Natural killer cell treated with Interleukin-12 subunit alpha and Interleukin-12 subunit beta and Interleukin-15 and Interleukin-18, amount 100 ng/mL, for 72 hours (primary cell): ENCODE results near the gene PTPRS. TPM values are rescaled to one million over a fixed set of nuclear protein-coding genes. Genes with fewer than 3 reads are reported as not detected.
"Not testable (repeated sequence)": the region's sequence is repeated elsewhere in the genome, so short reads cannot be mapped to it uniquely, and the experiment has no call there.

ENCODE experiments used
- ATAC-seq, 2 donors: fragments of 150-1000 bp; cut with Tn5 transposase in 1 of 2; sonication (Bioruptor Pico), chemical (Tn5 transposase) in 1 of 2; 2 replicates each; pipeline ENCODE4 v1.10.0; 2021
- DNase-seq: peaks from one replicate; pipeline ENCODE4 v3.0.0; 2022; ENCODE audit warnings: low spot score
- H3K27ac Mint-ChIP-seq, 2 donors: 1 replicate in 1 of 2; 2 replicates in 1 of 2; pipeline ENCODE4 v1.8.0; 2022; ENCODE audit warnings: mixed read lengths in 2 of 2, mild to moderate bottlenecking in 1 of 2, moderate library complexity in 1 of 2
- H3K27me3 Mint-ChIP-seq, 2 donors: 1 replicate in 1 of 2; 2 replicates in 1 of 2; pipeline ENCODE4 v1.8.0; 2022; ENCODE audit warnings: mixed read lengths in 2 of 2
- H3K36me3 Mint-ChIP-seq: one replicate; pipeline ENCODE4 v1.8.0; 2022; ENCODE audit warnings: mixed read lengths
- H3K4me1 Mint-ChIP-seq, 2 donors: 1 replicate in 1 of 2; 2 replicates in 1 of 2; pipeline ENCODE4 v1.8.0; 2022; ENCODE audit warnings: low read depth in 2 of 2, mixed read lengths in 2 of 2, mild to moderate bottlenecking in 1 of 2
- H3K4me3 Mint-ChIP-seq: one replicate; pipeline ENCODE4 v1.8.0; 2022; ENCODE audit warnings: mixed read lengths
- H3K9me3 Mint-ChIP-seq: 2 replicates; pipeline ENCODE4 v1.8.0; 2022; ENCODE audit warnings: mixed read lengths
- total RNA-seq, 2 donors: library from RNA; stranded (reverse); gene quantifications; one replicate each; pipeline ENCODE4 v1.2.3, GENCODE V29; 2022

Gene PTPRS
- total RNA-seq, 2 donors from 2014 or later, result 0.17 to 0.33 TPM

GRCh38 chr19:5334366-5334739 lies 6.3 kb downstream of the PTPRS start:
- DNase-seq (no peak), ATAC-seq (no peak)
- H3K4me1 Mint-ChIP-seq, result peaks cover 9 to 13% of the 10 kb centered on the region in 2 donors
- H3K9me3 Mint-ChIP-seq, result no peaks in the 10 kb centered on the region
- no peaks in the 10 kb centered on the region for H3K36me3 Mint-ChIP-seq
- no peak overlapping the region for H3K27ac Mint-ChIP-seq
- peaks cover 32 to 38% of the 10 kb centered on the region in 2 donors for H3K27me3 Mint-ChIP-seq
- no peak overlapping the region for H3K4me3 Mint-ChIP-seq

GRCh38 chr19:5333581-5334365 lies 6.8 kb downstream of the PTPRS start:
- Mint-ChIP-seq H3K27me3 (peaks cover 27 to 32% of the 10 kb centered on the region in 2 donors), H3K4me1 (peaks cover 4 to 9% of the 10 kb centered on the region in 2 donors), H3K9me3 (no peaks in the 10 kb centered on the region), H3K4me3 (no peak overlapping the region), H3K27ac (no peak overlapping the region), H3K36me3 (no peaks in the 10 kb centered on the region)
- ATAC-seq, result no peak
- DNase-seq, result no peak

- H3K27ac Mint-ChIP-seq, result no peak overlapping the region
- H3K9me3 Mint-ChIP-seq, result no peaks in the 10 kb centered on the region
- peaks cover 4 to 9% of the 10 kb centered on the region in 2 donors for H3K4me1 Mint-ChIP-seq
- H3K36me3 Mint-ChIP-seq, result no peaks in the 10 kb centered on the region
- ATAC-seq, result no peak
- no peak for DNase-seq
- no peak overlapping the region for H3K4me3 Mint-ChIP-seq
- H3K27me3 Mint-ChIP-seq, result peaks cover 28 to 31% of the 10 kb centered on the region in 2 donors
Measured at GRCh38 chr19:5332501-5332900, 8.1 kb downstream of the PTPRS start.

GRCh38 chr19:5331790-5332189 lies 8.8 kb downstream of the PTPRS start:
- Mint-ChIP-seq H3K27ac (no peak overlapping the region), H3K4me3 (no peak overlapping the region), H3K4me1 (peaks cover 4 to 9% of the 10 kb centered on the region in 2 donors), H3K9me3 (no peaks in the 10 kb centered on the region), H3K27me3 (peaks cover 25 to 31% of the 10 kb centered on the region in 2 donors), H3K36me3 (no peaks in the 10 kb centered on the region)
- no peak for ATAC-seq
- DNase-seq, result no peak

GRCh38 chr19:5330307-5330720 lies 10.3 kb downstream of the PTPRS start:
- Mint-ChIP-seq H3K27me3 (peaks cover 18% of the 10 kb centered on the region in 2 donors), H3K36me3 (no peaks in the 10 kb centered on the region), H3K9me3 (no peaks in the 10 kb centered on the region), H3K4me1 (peaks cover 0 to 3% of the 10 kb centered on the region in 2 donors), H3K4me3 (no peak overlapping the region), H3K27ac (no peak overlapping the region)
- DNase-seq (no peak), ATAC-seq (no peak)

- Mint-ChIP-seq H3K4me1 (no peaks in the 10 kb centered on the region), H3K4me3 (no peak overlapping the region)
- no peak for ATAC-seq
Measured at GRCh38 chr19:5329141-5329540, 11.5 kb downstream of the PTPRS start.

GRCh38 chr19:5328407-5328806 lies 12.2 kb downstream of the PTPRS start:
- not testable (repeated sequence) for H3K27ac Mint-ChIP-seq, H3K9me3 Mint-ChIP-seq, H3K36me3 Mint-ChIP-seq, ATAC-seq, H3K4me1 Mint-ChIP-seq, DNase-seq, H3K4me3 Mint-ChIP-seq
- peaks cover 8 to 11% of the 10 kb centered on the region in 2 donors for H3K27me3 Mint-ChIP-seq

More at GRCh38 chr19:5329141-5329540, 11.5 kb downstream of the PTPRS start:
- peaks cover 10 to 11% of the 10 kb centered on the region in 2 donors for H3K27me3 Mint-ChIP-seq
- DNase-seq, result no peak
- no peaks in the 10 kb centered on the region for H3K36me3 Mint-ChIP-seq
- no peaks in the 10 kb centered on the region for H3K9me3 Mint-ChIP-seq
- no peak overlapping the region for H3K27ac Mint-ChIP-seq

- H3K27ac Mint-ChIP-seq, result no peak overlapping the region
- no peak overlapping the region for H3K4me3 Mint-ChIP-seq
- H3K4me1 Mint-ChIP-seq, result peaks cover 0 to 9% of the 10 kb centered on the region in 2 donors
- peaks cover 11 to 14% of the 10 kb centered on the region in 2 donors for H3K27me3 Mint-ChIP-seq
- ATAC-seq (no peak), DNase-seq (no peak)
- H3K36me3 Mint-ChIP-seq, result no peaks in the 10 kb centered on the region
- H3K9me3 Mint-ChIP-seq, result peaks cover 5% of the 10 kb centered on the region
Measured at GRCh38 chr19:5326986-5327623, 13.5 kb downstream of the PTPRS start.

- ATAC-seq, result no peak
- H3K27ac Mint-ChIP-seq, result peak overlapping the region in 1 of 2 donors; percentile 25
- H3K36me3 Mint-ChIP-seq, result no peaks in the 10 kb centered on the region
- peaks cover 11 to 14% of the 10 kb centered on the region in 2 donors for H3K27me3 Mint-ChIP-seq
- H3K4me3 Mint-ChIP-seq, result no peak overlapping the region
- peaks cover 0 to 10% of the 10 kb centered on the region in 2 donors for H3K4me1 Mint-ChIP-seq
- DNase-seq, result no peak
- H3K9me3 Mint-ChIP-seq, result peaks cover 5% of the 10 kb centered on the region
Measured at GRCh38 chr19:5326545-5326944, 14.1 kb downstream of the PTPRS start.

GRCh38 chr19:5324947-5325346 lies 15.7 kb downstream of the PTPRS start:
- H3K36me3 Mint-ChIP-seq, result no peaks in the 10 kb centered on the region
- peaks cover 5% of the 10 kb centered on the region for H3K9me3 Mint-ChIP-seq
- H3K27ac Mint-ChIP-seq, result no peak overlapping the region
- H3K4me1 Mint-ChIP-seq, result peaks cover 0 to 10% of the 10 kb centered on the region in 2 donors
- no peak for DNase-seq
- H3K4me3 Mint-ChIP-seq, result no peak overlapping the region
- H3K27me3 Mint-ChIP-seq, result peaks cover 11 to 14% of the 10 kb centered on the region in 2 donors
- ATAC-seq, result no peak

GRCh38 chr19:5323475-5323811 lies 17.2 kb downstream of the PTPRS start:
- no peak for DNase-seq
- Mint-ChIP-seq H3K4me3 (no peak overlapping the region), H3K4me1 (peaks cover 0 to 14% of the 10 kb centered on the region in 2 donors), H3K9me3 (peaks cover 5% of the 10 kb centered on the region), H3K36me3 (no peaks in the 10 kb centered on the region), H3K27ac (peak overlapping the region in 1 of 2 donors; percentile 63), H3K27me3 (peaks cover 11 to 17% of the 10 kb centered on the region in 2 donors)
- ATAC-seq, result no peak

- ATAC-seq (peak; percentile 78 to 93), DNase-seq (peak; percentile 72)
- Mint-ChIP-seq H3K4me3 (peak overlapping the region; percentile 34), H3K36me3 (no peaks in the 10 kb centered on the region), H3K27ac (peak overlapping the region; percentile 12 to 63), H3K9me3 (peaks cover 5% of the 10 kb centered on the region), H3K27me3 (peaks cover 11 to 13% of the 10 kb centered on the region in 2 donors), H3K4me1 (peaks cover 0 to 14% of the 10 kb centered on the region in 2 donors)
Measured at GRCh38 chr19:5321851-5322681, 18.5 kb downstream of the PTPRS start.

- Mint-ChIP-seq H3K36me3 (no peaks in the 10 kb centered on the region), H3K4me3 (no peak overlapping the region), H3K9me3 (peaks cover 5% of the 10 kb centered on the region), H3K27me3 (peaks cover 10 to 11% of the 10 kb centered on the region in 2 donors), H3K4me1 (peaks cover 0 to 14% of the 10 kb centered on the region in 2 donors), H3K27ac (no peak overlapping the region)
- DNase-seq (no peak), ATAC-seq (no peak)
Measured at GRCh38 chr19:5321066-5321642, 19.5 kb downstream of the PTPRS start.
